ENCODE data around the gene CYLD.

Gene CYLD

DNA sequence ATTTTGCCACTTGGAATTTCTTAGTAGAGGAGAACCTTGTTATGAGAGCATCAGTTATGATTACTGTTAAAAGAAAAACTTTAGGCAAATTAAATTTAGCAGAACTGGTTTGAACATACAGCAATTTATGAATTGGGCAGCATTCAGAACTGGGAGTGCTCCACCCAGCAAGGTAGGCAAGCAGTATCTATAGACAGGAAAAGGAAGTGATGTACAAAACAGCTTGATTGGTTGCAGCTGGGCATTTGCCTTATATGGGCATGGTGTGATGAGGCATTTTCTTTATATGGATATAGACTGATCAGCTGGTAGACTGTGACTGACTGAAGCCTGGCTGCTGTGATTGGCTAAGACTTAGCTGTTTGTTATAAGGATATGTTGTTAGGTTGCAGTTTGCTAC, 17.6 kb upstream of the CYLD start:
- peak; percentile 42; the same call in 1 of the 3 replicates for ATAC-seq (ENCODE audit: insufficient read depth, low read depth)

DNA sequence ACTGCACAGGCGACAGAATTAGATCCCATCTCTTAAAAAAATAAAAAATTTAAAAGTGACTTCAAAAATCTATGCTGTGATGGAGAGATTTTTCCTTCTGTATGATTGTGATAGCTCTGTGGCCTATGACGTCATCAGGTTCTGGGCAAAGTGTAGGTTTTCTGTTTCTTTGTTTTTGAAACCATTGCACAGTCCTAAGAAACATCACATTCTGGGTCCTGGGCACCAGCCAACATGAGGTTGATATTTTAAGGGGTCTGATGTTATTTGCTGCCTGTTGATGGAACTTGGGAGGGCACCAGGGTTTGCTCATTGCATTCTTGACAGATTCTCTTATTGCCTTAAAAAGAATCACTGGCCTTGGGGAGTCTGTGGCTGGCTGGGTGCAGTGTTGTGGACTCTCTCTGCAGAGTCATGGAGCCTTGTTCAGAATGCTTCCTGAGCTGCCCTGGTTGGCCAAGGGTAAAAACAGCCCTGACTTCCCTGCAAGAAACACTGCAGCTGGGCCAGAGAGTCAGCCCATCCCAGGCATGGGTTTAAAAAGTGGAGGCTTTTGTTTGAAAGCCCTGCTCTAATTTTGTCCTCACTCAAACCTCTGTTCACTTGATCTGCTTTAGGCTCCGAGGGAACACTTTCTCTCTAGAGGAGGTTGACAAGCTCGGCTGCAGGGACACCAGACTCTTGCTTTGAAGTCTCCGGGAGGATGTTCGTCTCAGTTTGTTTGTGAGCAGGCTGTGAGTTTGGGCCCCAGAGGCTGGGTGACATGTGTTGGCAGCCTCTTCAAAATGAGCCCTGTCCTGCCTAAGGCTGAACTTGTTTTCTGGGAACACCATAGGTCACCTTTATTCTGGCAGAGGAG, 10.5 kb upstream of the CYLD start:
- Histone ChIP-seq H3K4me2 (ENCODE audit: insufficient read depth, low read length) (no peak overlapping the region), H3K36me3 (ENCODE audit: insufficient read depth, low read length) (no peaks in the 10 kb centered on the region), H2AFZ (ENCODE audit: low read depth, low read length) (no peak overlapping the region), H3K27ac (ENCODE audit: low read length) (no peak overlapping the region), H3K9me3 (ENCODE audit: insufficient read depth, low read length, severe bottlenecking) (no peaks in the 10 kb centered on the region), H3K27me3 (ENCODE audit: insufficient read depth, low read length, poor library complexity) (no peaks in the 10 kb centered on the region), H3K4me1 (ENCODE audit: insufficient read depth, low read length) (no peaks in the 10 kb centered on the region), H3K9ac (ENCODE audit: low read depth, low read length) (no peak overlapping the region), H4K20me1 (ENCODE audit: insufficient read depth, low read length) (no peaks in the 10 kb centered on the region), H3K79me2 (ENCODE audit: insufficient read depth, low read length) (no peaks in the 10 kb centered on the region), H3K4me3 (ENCODE audit: low read depth in 1 of 2, low read length in 2 of 2) (no peak overlapping the region)
- TF ChIP-seq, protein P1, sequence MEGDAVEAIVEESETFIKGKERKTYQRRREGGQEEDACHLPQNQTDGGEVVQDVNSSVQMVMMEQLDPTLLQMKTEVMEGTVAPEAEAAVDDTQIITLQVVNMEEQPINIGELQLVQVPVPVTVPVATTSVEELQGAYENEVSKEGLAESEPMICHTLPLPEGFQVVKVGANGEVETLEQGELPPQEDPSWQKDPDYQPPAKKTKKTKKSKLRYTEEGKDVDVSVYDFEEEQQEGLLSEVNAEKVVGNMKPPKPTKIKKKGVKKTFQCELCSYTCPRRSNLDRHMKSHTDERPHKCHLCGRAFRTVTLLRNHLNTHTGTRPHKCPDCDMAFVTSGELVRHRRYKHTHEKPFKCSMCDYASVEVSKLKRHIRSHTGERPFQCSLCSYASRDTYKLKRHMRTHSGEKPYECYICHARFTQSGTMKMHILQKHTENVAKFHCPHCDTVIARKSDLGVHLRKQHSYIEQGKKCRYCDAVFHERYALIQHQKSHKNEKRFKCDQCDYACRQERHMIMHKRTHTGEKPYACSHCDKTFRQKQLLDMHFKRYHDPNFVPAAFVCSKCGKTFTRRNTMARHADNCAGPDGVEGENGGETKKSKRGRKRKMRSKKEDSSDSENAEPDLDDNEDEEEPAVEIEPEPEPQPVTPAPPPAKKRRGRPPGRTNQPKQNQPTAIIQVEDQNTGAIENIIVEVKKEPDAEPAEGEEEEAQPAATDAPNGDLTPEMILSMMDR (IDR thresholded peaks at IDR 0.05; ENCODE audit: borderline replicate concordance, extremely low read depth, low read length, poor library complexity, severe bottlenecking), result no peak
- no peak for TF ChIP-seq EZH2 (IDR thresholded peaks at IDR 0.05; ENCODE audit: borderline replicate concordance, low read depth, low read length, severe bottlenecking)
- DNase-seq (no peak), ATAC-seq (ENCODE audit: insufficient read depth, low read depth) (no peak)

More for the DNA sequence above, 17.6 kb upstream of the CYLD start:
- peaks cover 9% of the 10 kb centered on the region for H3K9me3 ChIP-seq (ENCODE audit: insufficient read depth, low read length, severe bottlenecking)
- H3K4me3 ChIP-seq (ENCODE audit: low read depth in 1 of 2, low read length in 2 of 2), result no peak overlapping the region
- no peak overlapping the region for H3K27ac ChIP-seq (ENCODE audit: low read length)
- peaks cover 7% of the 10 kb centered on the region for H3K4me1 ChIP-seq (ENCODE audit: insufficient read depth, low read length)
- H2AFZ ChIP-seq (ENCODE audit: low read depth, low read length), result no peak overlapping the region
- no peaks in the 10 kb centered on the region for H3K27me3 ChIP-seq (ENCODE audit: insufficient read depth, low read length, poor library complexity)
- no peaks in the 10 kb centered on the region for H3K79me2 ChIP-seq (ENCODE audit: insufficient read depth, low read length)
- no peaks in the 10 kb centered on the region for H3K36me3 ChIP-seq (ENCODE audit: insufficient read depth, low read length)
- no peak overlapping the region for H3K4me2 ChIP-seq (ENCODE audit: insufficient read depth, low read length)
- H3K9ac ChIP-seq (ENCODE audit: low read depth, low read length), result no peak overlapping the region
- no peaks in the 10 kb centered on the region for H4K20me1 ChIP-seq (ENCODE audit: insufficient read depth, low read length)
- no peak for DNase-seq
- no peak for TF ChIP-seq EZH2 (IDR thresholded peaks at IDR 0.05; ENCODE audit: borderline replicate concordance, low read depth, low read length, severe bottlenecking)
- TF ChIP-seq, protein P1 (IDR thresholded peaks at IDR 0.05; ENCODE audit: borderline replicate concordance, extremely low read depth, low read length, poor library complexity, severe bottlenecking), result no peak

DNA sequence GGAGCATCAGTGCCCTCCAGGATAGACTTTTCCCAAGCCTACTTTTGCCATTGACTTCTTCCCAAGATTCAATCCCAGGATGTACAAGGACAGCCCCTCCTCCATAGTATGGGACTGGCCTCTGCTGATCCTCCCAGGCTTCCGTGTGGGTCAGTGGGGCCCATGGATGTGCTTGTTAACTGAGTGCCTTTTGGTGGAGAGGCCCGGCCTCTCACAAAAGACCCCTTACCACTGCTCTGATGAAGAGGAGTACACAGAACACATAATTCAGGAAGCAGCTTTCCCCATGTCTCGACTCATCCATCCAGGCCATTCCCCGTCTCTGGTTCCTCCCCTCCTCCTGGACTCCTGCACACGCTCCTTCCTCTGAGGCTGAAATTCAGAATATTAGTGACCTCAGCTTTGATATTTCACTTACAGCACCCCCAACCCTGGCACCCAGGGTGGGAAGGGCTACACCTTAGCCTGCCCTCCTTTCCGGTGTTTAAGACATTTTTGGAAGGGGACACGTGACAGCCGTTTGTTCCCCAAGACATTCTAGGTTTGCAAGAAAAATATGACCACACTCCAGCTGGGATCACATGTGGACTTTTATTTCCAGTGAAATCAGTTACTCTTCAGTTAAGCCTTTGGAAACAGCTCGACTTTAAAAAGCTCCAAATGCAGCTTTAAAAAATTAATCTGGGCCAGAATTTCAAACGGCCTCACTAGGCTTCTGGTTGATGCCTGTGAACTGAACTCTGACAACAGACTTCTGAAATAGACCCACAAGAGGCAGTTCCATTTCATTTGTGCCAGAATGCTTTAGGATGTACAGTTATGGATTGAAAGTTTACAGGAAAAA, 9.7 kb upstream of the CYLD start:
- no peak overlapping the region for H3K9ac ChIP-seq (ENCODE audit: low read depth, low read length)
- no peaks in the 10 kb centered on the region for H3K36me3 ChIP-seq (ENCODE audit: insufficient read depth, low read length)
- H3K4me2 ChIP-seq (ENCODE audit: insufficient read depth, low read length), result no peak overlapping the region
- DNase-seq, result no peak
- TF ChIP-seq, protein P1 (IDR thresholded peaks at IDR 0.05; ENCODE audit: borderline replicate concordance, extremely low read depth, low read length, poor library complexity, severe bottlenecking), result no peak
- peaks cover 5% of the 10 kb centered on the region for H3K27me3 ChIP-seq (ENCODE audit: insufficient read depth, low read length, poor library complexity)
- no peak for ATAC-seq (ENCODE audit: insufficient read depth, low read depth)
- no peaks in the 10 kb centered on the region for H3K4me1 ChIP-seq (ENCODE audit: insufficient read depth, low read length)
- no peak overlapping the region for H3K4me3 ChIP-seq (ENCODE audit: low read depth in 1 of 2, low read length in 2 of 2)
- H2AFZ ChIP-seq (ENCODE audit: low read depth, low read length), result no peak overlapping the region
- H3K9me3 ChIP-seq (ENCODE audit: insufficient read depth, low read length, severe bottlenecking), result no peaks in the 10 kb centered on the region
- no peak overlapping the region for H3K27ac ChIP-seq (ENCODE audit: low read length)
- H4K20me1 ChIP-seq (ENCODE audit: insufficient read depth, low read length), result no peaks in the 10 kb centered on the region
- H3K79me2 ChIP-seq (ENCODE audit: insufficient read depth, low read length), result no peaks in the 10 kb centered on the region
